PC-9 (cell line): ENCODE results near the gene DSG2. TPM values are rescaled to one million over a fixed set of nuclear protein-coding genes. Genes with fewer than 3 reads are reported as not detected.

Experiments
- BruUV-seq: library from RNA; stranded (reverse); fragments of 400-500 nt; replicated peaks from 2 replicates; lab custom pipeline; 2021; lab: Mats Ljungman, UMichigan
- CTCF ChIA-PET: fragments of 300-600 bp; sonication (Branson Sonifier 250); formaldehyde crosslinking; loops from one replicate; lab custom pipeline; 2022; ENCODE audit warnings: antibody characterized with exemption; lab: Charles Lee
- POLR2A ChIA-PET: fragments of 300-600 bp; sonication (Branson Sonifier 250); formaldehyde crosslinking; loops from one replicate; lab custom pipeline; 2022; ENCODE audit warnings: antibody characterized with exemption; ENCODE audit not compliant: unreplicated experiment; lab: Charles Lee
- DNase-seq, 2 experiments: peaks; one replicate each; pipeline versions ENCODE4 v3.0.0 to v3.0.0-alpha.2; 2015 to 2022; ENCODE audit warnings: mixed read lengths in 1 of 2
- H2AFZ ChIP-seq: fragments of 200-600 bp; sonication (generic); 2 replicates; pipeline ENCODE4 v1.8.1; 2017; ENCODE audit warnings: antibody characterized with exemption
- H3F3A ChIP-seq: fragments of 200-600 bp; sonication (generic); 2 replicates; pipeline ENCODE4 v1.8.1; 2017; ENCODE audit warnings: antibody characterized with exemption, mild to moderate bottlenecking, low read depth; ENCODE audit not compliant: insufficient read depth
- H3K27ac ChIP-seq: fragments of 200-600 bp; sonication (generic); 2 replicates; pipeline ENCODE4 v1.6.1; 2016; ENCODE audit warnings: mixed run types
- H3K27me3 ChIP-seq: fragments of 200-600 bp; sonication (generic); 2 replicates; pipeline ENCODE4 v1.6.1; 2016; ENCODE audit warnings: low read depth, mixed run types; ENCODE audit not compliant: insufficient read depth
- H3K36me3 ChIP-seq: fragments of 200-600 bp; sonication (generic); 2 replicates; pipeline ENCODE4 v1.6.1; 2016; ENCODE audit warnings: low read depth, mixed run types
- H3K4me1 ChIP-seq: fragments of 200-600 bp; sonication (generic); replicated peaks from 2 replicates; pipeline ENCODE4 v1.6.1; 2016; ENCODE audit warnings: mixed run types; ENCODE audit not compliant: insufficient read depth
- H3K4me2 ChIP-seq: fragments of 200-600 bp; sonication (generic); 2 replicates; pipeline ENCODE4 v1.6.1; 2017; ENCODE audit warnings: mixed run types
- H3K4me3 ChIP-seq: fragments of 200-600 bp; sonication (generic); 2 replicates; pipeline ENCODE4 v1.6.1; 2016; ENCODE audit warnings: mixed run types
- H3K79me2 ChIP-seq: fragments of 200-600 bp; sonication (generic); 2 replicates; pipeline ENCODE4 v1.6.1; 2017; ENCODE audit warnings: low read depth, mixed run types
- H3K9me2 ChIP-seq: fragments of 200-600 bp; sonication (generic); 2 replicates; pipeline ENCODE4 v1.8.1; 2017; ENCODE audit warnings: mild to moderate bottlenecking; ENCODE audit not compliant: insufficient read depth
- H3K9me3 ChIP-seq: fragments of 200-600 bp; sonication (generic); 2 replicates; pipeline ENCODE4 v1.8.1; 2016; ENCODE audit warnings: low read depth; ENCODE audit not compliant: insufficient read depth
- H4K20me1 ChIP-seq: fragments of 200-600 bp; sonication (generic); 2 replicates; pipeline ENCODE4 v1.8.1; 2017; ENCODE audit not compliant: insufficient read depth
- EZH2 ChIP-seq: fragments of 200-600 bp; sonication (generic); IDR thresholded peaks from 2 replicates; pipeline ENCODE4 v1.8.0; 2017; ENCODE audit warnings: antibody characterized with exemption, low read depth
- intact Hi-C: fragments of 100-400 bp; cut with micrococcal nuclease; formaldehyde crosslinking; loops from one replicate; pipeline ENCODE4 v1.10.0; 2022; ENCODE audit not compliant: unreplicated experiment
- total RNA-seq: library from RNA; stranded (reverse); gene quantifications from 2 replicates; pipeline ENCODE4 v1.2.3, GENCODE V29; 2021
- TF ChIP-seq, protein P1 (sequence below): fragments of 200-600 bp; sonication (generic); conservative IDR thresholded peaks from 2 replicates; pipeline ENCODE4 v1.6.1; 2017; ENCODE audit warnings: mixed run types, antibody characterized with exemption, mild to moderate bottlenecking, moderate library complexity

DSG2 gene
- total RNA-seq, 1 experiment from 2014 or later, result 90.1 TPM

DNA sequence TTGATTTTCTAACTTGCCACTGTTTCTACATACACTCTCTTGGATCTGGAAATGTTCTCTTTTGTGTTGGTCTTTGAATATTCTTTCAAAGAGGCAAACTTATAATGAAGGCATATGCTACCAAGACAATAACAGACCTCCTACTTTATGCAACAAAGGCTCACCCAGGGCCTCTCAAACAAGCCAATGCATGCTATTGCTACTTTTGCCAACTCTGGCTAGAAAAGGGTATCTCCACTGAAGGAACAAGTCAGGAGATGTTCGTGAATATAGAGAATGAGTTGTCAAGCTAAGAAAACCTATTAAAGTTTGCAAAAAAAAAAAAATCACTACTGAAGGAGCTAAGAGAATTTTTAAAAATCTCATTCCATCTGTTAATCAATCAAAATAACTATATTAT is 15.9 kb upstream of the DSG2 start:
- Histone ChIP-seq H3K4me1 (peaks cover under 1% of the 10 kb centered on the region), H3K36me3 (no peaks in the 10 kb centered on the region), H3K4me2 (no peak overlapping the region), H3K9me3 (no peaks in the 10 kb centered on the region), H2AFZ (no peak overlapping the region), H4K20me1 (no peaks in the 10 kb centered on the region), H3K4me3 (no peak overlapping the region), H3K27me3 (no peaks in the 10 kb centered on the region), H3F3A (no peaks in the 10 kb centered on the region), H3K79me2 (no peaks in the 10 kb centered on the region), H3K27ac (no peak overlapping the region), H3K9me2 (no peaks in the 10 kb centered on the region)
- ChIA-PET POLR2A (no interaction called here), CTCF (no interaction called here)
- no TSS peak for BruUV-seq
- DNase-seq, result no peak
- intact Hi-C loops, result no loop called here
- no peak for TF ChIP-seq EZH2
- TF ChIP-seq, protein P1, sequence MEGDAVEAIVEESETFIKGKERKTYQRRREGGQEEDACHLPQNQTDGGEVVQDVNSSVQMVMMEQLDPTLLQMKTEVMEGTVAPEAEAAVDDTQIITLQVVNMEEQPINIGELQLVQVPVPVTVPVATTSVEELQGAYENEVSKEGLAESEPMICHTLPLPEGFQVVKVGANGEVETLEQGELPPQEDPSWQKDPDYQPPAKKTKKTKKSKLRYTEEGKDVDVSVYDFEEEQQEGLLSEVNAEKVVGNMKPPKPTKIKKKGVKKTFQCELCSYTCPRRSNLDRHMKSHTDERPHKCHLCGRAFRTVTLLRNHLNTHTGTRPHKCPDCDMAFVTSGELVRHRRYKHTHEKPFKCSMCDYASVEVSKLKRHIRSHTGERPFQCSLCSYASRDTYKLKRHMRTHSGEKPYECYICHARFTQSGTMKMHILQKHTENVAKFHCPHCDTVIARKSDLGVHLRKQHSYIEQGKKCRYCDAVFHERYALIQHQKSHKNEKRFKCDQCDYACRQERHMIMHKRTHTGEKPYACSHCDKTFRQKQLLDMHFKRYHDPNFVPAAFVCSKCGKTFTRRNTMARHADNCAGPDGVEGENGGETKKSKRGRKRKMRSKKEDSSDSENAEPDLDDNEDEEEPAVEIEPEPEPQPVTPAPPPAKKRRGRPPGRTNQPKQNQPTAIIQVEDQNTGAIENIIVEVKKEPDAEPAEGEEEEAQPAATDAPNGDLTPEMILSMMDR, result no peak

DNA sequence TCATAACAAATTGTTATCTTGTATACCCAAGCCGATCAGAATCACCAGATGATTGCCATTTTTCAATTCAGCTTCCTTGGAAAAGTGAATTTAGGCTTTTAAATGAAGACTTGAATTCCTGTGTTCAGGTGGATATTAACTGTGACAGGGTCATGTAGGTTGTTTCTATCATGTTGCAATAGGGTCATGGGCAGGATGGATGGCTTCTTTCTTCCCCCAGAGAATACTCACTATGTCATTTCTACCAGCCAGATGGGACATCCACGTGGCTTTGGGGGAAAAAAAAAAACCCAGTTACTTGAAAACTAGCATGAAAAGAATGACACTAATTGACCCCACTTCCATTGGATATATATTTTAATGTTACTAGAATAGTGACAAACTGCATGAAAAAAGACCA is 14.6 kb upstream of the DSG2 start:
- Histone ChIP-seq H3K27ac (no peak overlapping the region), H3K4me2 (no peak overlapping the region), H3K9me2 (no peaks in the 10 kb centered on the region), H3K36me3 (no peaks in the 10 kb centered on the region), H3K4me1 (peaks cover 14% of the 10 kb centered on the region), H3F3A (no peaks in the 10 kb centered on the region), H2AFZ (no peak overlapping the region), H3K9me3 (no peaks in the 10 kb centered on the region), H3K4me3 (no peak overlapping the region), H4K20me1 (no peaks in the 10 kb centered on the region), H3K27me3 (no peaks in the 10 kb centered on the region), H3K79me2 (no peaks in the 10 kb centered on the region)
- no TSS peak for BruUV-seq
- CTCF ChIA-PET, result no interaction called here
- TF ChIP-seq, protein P1, result no peak
- TF ChIP-seq EZH2, result no peak
- intact Hi-C loops, result no loop called here
- POLR2A ChIA-PET, result no interaction called here
- no peak for DNase-seq

DNA sequence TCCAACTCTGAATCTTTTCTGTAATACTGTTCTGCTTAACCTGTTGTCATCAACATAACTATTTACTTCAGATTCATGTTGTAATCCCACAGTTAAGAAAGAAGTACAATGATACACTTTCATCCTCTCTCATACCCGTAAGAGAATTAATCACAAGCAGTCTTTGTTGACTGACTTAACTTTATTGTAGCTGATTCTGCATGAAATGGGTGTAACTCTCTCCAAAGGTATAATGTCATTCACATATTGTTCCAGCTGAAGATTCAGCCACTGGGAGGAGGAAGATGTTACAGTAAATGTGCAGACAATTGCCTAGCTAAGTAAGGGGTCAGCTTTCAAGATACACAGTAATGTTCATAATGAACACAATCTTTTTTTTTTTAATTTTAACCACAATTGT is 13.5 kb upstream of the DSG2 start:
- Histone ChIP-seq H3K27me3 (no peaks in the 10 kb centered on the region), H3K27ac (no peak overlapping the region), H4K20me1 (no peaks in the 10 kb centered on the region), H3K4me1 (peaks cover 25% of the 10 kb centered on the region), H3K9me2 (no peaks in the 10 kb centered on the region), H3K4me3 (no peak overlapping the region), H3K9me3 (no peaks in the 10 kb centered on the region), H3K4me2 (no peak overlapping the region), H3K36me3 (no peaks in the 10 kb centered on the region), H2AFZ (no peak overlapping the region), H3F3A (peaks cover 8% of the 10 kb centered on the region; the same call in 1 of the 2 replicates), H3K79me2 (no peaks in the 10 kb centered on the region)
- intact Hi-C loops, result no loop called here
- CTCF ChIA-PET, result no interaction called here
- BruUV-seq, result no TSS peak
- POLR2A ChIA-PET, result no interaction called here
- TF ChIP-seq EZH2, result no peak
- TF ChIP-seq, protein P1, result no peak
- DNase-seq, result no peak
